Keratinocyte (primary cell): Measurements from ENCODE around the gene APMAP. TPM values are rescaled to one million over a fixed set of nuclear protein-coding genes. Genes with fewer than 3 reads are reported as not detected.
"Not testable (repeated sequence)": the region's sequence is repeated elsewhere in the genome, so short reads cannot be mapped to it uniquely, and the experiment has no call there.

Experiments used
- DNase-seq: peaks from one replicate; pipeline ENCODE4 v3.0.0-alpha.2; 2011; ENCODE audit warnings: low read depth, missing footprints, low spot score
- FAIRE-seq: peaks from 2 replicates; lab custom pipeline; 2011; peaks lifted over from hg19 to GRCh38; lab: Jason Lieb, UNC
- H2AFZ ChIP-seq: 2 replicates; pipeline ENCODE4 v1.6.0; 2012; ENCODE audit warnings: low read length, control low read depth, inconsistent platforms; ENCODE audit not compliant: control insufficient read depth
- H3K27ac ChIP-seq: 2 replicates; pipeline ENCODE4 v1.5.1; 2011; ENCODE audit warnings: low read length; ENCODE audit not compliant: control insufficient read depth, insufficient read depth
- H3K27me3 ChIP-seq: 3 replicates; pipeline ENCODE4 v1.6.0; 2011; ENCODE audit warnings: low read length; ENCODE audit not compliant: control insufficient read depth, insufficient read depth; ENCODE audit errors: extremely low read depth
- H3K36me3 ChIP-seq, 2 experiments: 2 replicates in 1 of 2; 3 replicates in 1 of 2; pipeline ENCODE4 v1.5.1; 2011; ENCODE audit warnings: low read length in 2 of 2, mild to moderate bottlenecking in 1 of 2; ENCODE audit not compliant: control insufficient read depth in 2 of 2, insufficient read depth in 2 of 2; ENCODE audit errors: extremely low read depth in 1 of 2
- H3K4me1 ChIP-seq: 3 replicates; pipeline ENCODE4 v1.5.1; 2011; ENCODE audit warnings: low read length; ENCODE audit not compliant: control insufficient read depth, insufficient read depth; ENCODE audit errors: extremely low read depth
- H3K4me2 ChIP-seq: 3 replicates; pipeline ENCODE4 v1.6.0; 2011; ENCODE audit warnings: low read depth, low read length; ENCODE audit not compliant: control insufficient read depth, insufficient read depth; ENCODE audit errors: extremely low read depth
- H3K4me3 ChIP-seq, 3 experiments: fragments of 200-600 bp in 1 of 3; sonication (generic) in 1 of 3; 2 replicates in 2 of 3; 3 replicates in 1 of 3; pipeline ENCODE4 v1.5.1; 2011 to 2016; ENCODE audit warnings: low read length in 3 of 3, mild to moderate bottlenecking in 3 of 3, control low read depth in 2 of 3, inconsistent platforms in 1 of 3, low read depth in 1 of 3, mixed read lengths in 1 of 3, mixed run types in 1 of 3, moderate library complexity in 1 of 3; ENCODE audit not compliant: control insufficient read depth in 2 of 3, insufficient read depth in 2 of 3; ENCODE audit errors: extremely low read depth in 1 of 3
- H3K79me2 ChIP-seq: 2 replicates; pipeline ENCODE4 v1.6.0; 2012; ENCODE audit warnings: low read length; ENCODE audit not compliant: control insufficient read depth, insufficient read depth
- H3K9ac ChIP-seq: 3 replicates; pipeline ENCODE4 v1.6.0; 2011; ENCODE audit warnings: low read length; ENCODE audit not compliant: control insufficient read depth, insufficient read depth; ENCODE audit errors: extremely low read depth
- H3K9me1 ChIP-seq: 3 replicates; pipeline ENCODE4 v1.6.0; 2011; ENCODE audit warnings: low read length; ENCODE audit not compliant: control insufficient read depth, insufficient read depth; ENCODE audit errors: extremely low read depth
- H3K9me3 ChIP-seq: 2 replicates; pipeline ENCODE4 v1.5.1; 2012; ENCODE audit warnings: low read depth, low read length; ENCODE audit not compliant: control insufficient read depth
- H4K20me1 ChIP-seq: 3 replicates; pipeline ENCODE4 v1.6.0; 2011; ENCODE audit warnings: low read length; ENCODE audit not compliant: control insufficient read depth, insufficient read depth; ENCODE audit errors: extremely low read depth
- CTCF ChIP-seq, 3 experiments: IDR thresholded peaks in 1 of 3; conservative IDR thresholded peaks in 1 of 3; optimal IDR thresholded peaks in 1 of 3; 2 replicates in 2 of 3; 3 replicates in 1 of 3; pipeline versions ENCODE3 to v1.5.1; 2011; ENCODE audit warnings: low read length in 3 of 3, mild to moderate bottlenecking in 3 of 3, moderate library complexity in 2 of 3, control low read depth in 1 of 3, inconsistent platforms in 1 of 3; ENCODE audit not compliant: insufficient read depth in 2 of 3; ENCODE audit errors: extremely low read depth in 1 of 3
- EZH2 ChIP-seq: IDR thresholded peaks from one replicate; pipeline ENCODE4 v1.6.1; 2012; ENCODE audit warnings: inconsistent platforms, mild to moderate bottlenecking, low read length, moderate library complexity
- dilution Hi-C: fragments of 300-500 bp; cut with MboI; formaldehyde crosslinking; loops from one replicate; pipeline ENCODE4 v1.7.0; 2020; ENCODE audit warnings: low sequenced_read_pairs; ENCODE audit not compliant: extremely low pct_ligation_motif_present
- polyA plus RNA-seq, 5 experiments: library from polyadenylated mRNA; depleted of rRNA in 3 of 5; stranded (reverse) in 3 of 5; stranded (forward) in 1 of 5; unstranded in 1 of 5; fragments of >200 nt; gene quantifications; 1 replicate in 1 of 5; 2 replicates in 3 of 5; 3 replicates in 1 of 5; pipeline versions ENCODE4 v1.2.1 to v1.2.3, GENCODE V29; 2011 to 2012; ENCODE audit warnings: missing spikeins in 2 of 5, low read depth in 1 of 5, low replicate concordance in 1 of 5

The APMAP gene
- polyA plus RNA-seq, 1 donor (not counting 4 experiments of a cell fraction or from before 2014, with no cell fraction given): 48.9 TPM

- Histone ChIP-seq H3K9ac (no peak overlapping the region), H3K4me1 (peaks cover 23% of the 10 kb centered on the region), H3K36me3 (no peaks in the 10 kb centered on the region), H3K27me3 (no peaks in the 10 kb centered on the region), H2AFZ (no peak overlapping the region), H3K79me2 (no peaks in the 10 kb centered on the region), H3K9me1 (no peaks in the 10 kb centered on the region), H3K9me3 (no peaks in the 10 kb centered on the region), H3K4me3 (no peak overlapping the region), H4K20me1 (no peaks in the 10 kb centered on the region), H3K27ac (no peak overlapping the region), H3K4me2 (no peak overlapping the region)
- no peak for TF ChIP-seq EZH2
- TF ChIP-seq CTCF (optimal IDR thresholded peaks at IDR 0.05 in 1 of 3, IDR thresholded peaks at IDR 0.05 in 1 of 3, conservative IDR thresholded peaks at IDR 0.05 in 1 of 3; ENCODE audit: extremely low read depth in 1 of 3, insufficient read depth in 2 of 3, low read length in 3 of 3): no peak
- DNase-seq (no peak), FAIRE-seq (no peak)
- dilution Hi-C loops: no loop called here
Observed at GRCh38 chr20:24934101-24934661, 58.4 kb downstream of the APMAP start.

GRCh38 chr20:24933266-24933908 is 59.2 kb downstream of the APMAP start:
- dilution Hi-C loops: no loop called here
- no peaks in the 10 kb centered on the region for H3K36me3 ChIP-seq
- no peaks in the 10 kb centered on the region for H3K27me3 ChIP-seq
- H3K9me1 ChIP-seq: no peaks in the 10 kb centered on the region
- no peak overlapping the region for H3K9ac ChIP-seq
- TF ChIP-seq EZH2 (no peak), CTCF (optimal IDR thresholded peaks at IDR 0.05 in 1 of 3, IDR thresholded peaks at IDR 0.05 in 1 of 3, conservative IDR thresholded peaks at IDR 0.05 in 1 of 3; ENCODE audit: extremely low read depth in 1 of 3, insufficient read depth in 2 of 3, low read length in 3 of 3) (no peak)
- no peak overlapping the region for H3K4me3 ChIP-seq
- H2AFZ ChIP-seq: no peak overlapping the region
- H3K4me2 ChIP-seq: no peak overlapping the region
- H3K9me3 ChIP-seq: no peaks in the 10 kb centered on the region
- peaks cover 23% of the 10 kb centered on the region for H3K4me1 ChIP-seq
- no peak overlapping the region for H3K27ac ChIP-seq
- no peaks in the 10 kb centered on the region for H4K20me1 ChIP-seq
- H3K79me2 ChIP-seq: no peaks in the 10 kb centered on the region
- FAIRE-seq (no peak), DNase-seq (no peak)

GRCh38 chr20:24931893-24932292 is 60.7 kb downstream of the APMAP start:
- Histone ChIP-seq H3K4me2 (peak overlapping the region; percentile 90), H3K27ac (peak overlapping the region; percentile 88), H2AFZ (peak overlapping the region; percentile 65), H3K4me1 (peaks cover 23% of the 10 kb centered on the region)
- H3K4me3 ChIP-seq, H3K27me3 ChIP-seq, H3K36me3 ChIP-seq, H4K20me1 ChIP-seq, FAIRE-seq, H3K79me2 ChIP-seq, H3K9me3 ChIP-seq, H3K9ac ChIP-seq, dilution Hi-C loops, H3K9me1 ChIP-seq, DNase-seq: not testable (repeated sequence)
